Fibroblast of skin of left quadriceps (primary cell): ENCODE data around the gene TBATA.

Experiments used
- DNase-seq, 2 experiments: peaks; one replicate each; pipeline ENCODE4 v3.0.0-alpha.2; 2013; ENCODE audit warnings: low read depth in 2 of 2

TBATA gene

GRCh38 chr10:70809011-70809611, 23.9 kb upstream of the TBATA start:
- DNase-seq, result no peak

- DNase-seq, result peak in 1 of 2 experiments; percentile 20
Observed at GRCh38 chr10:70807556-70807955, 22.4 kb upstream of the TBATA start.

GRCh38 chr10:70806841-70807240, 21.7 kb upstream of the TBATA start:
- DNase-seq, result no peak

GRCh38 chr10:70805619-70806215, 20.5 kb upstream of the TBATA start:
- DNase-seq, result no peak

GRCh38 chr10:70804421-70804808, 19.2 kb upstream of the TBATA start:
- no peak for DNase-seq

GRCh38 chr10:70803775-70804420, 18.7 kb upstream of the TBATA start:
- no peak for DNase-seq

GRCh38 chr10:70801854-70802253, 16.7 kb upstream of the TBATA start:
- no peak for DNase-seq

- no peak for DNase-seq
Observed at GRCh38 chr10:70799124-70799523, 13.9 kb upstream of the TBATA start.

GRCh38 chr10:70797840-70798239, 12.7 kb upstream of the TBATA start:
- DNase-seq, result no peak

GRCh38 chr10:70795613-70796012, 10.4 kb upstream of the TBATA start:
- no peak for DNase-seq

- DNase-seq, result no peak
Observed at GRCh38 chr10:70791386-70792039, 6.3 kb upstream of the TBATA start.

- DNase-seq, result peak; percentile 51 to 55
Observed at GRCh38 chr10:70786799-70787415, 1.7 kb upstream of the TBATA start.

GRCh38 chr10:70784471-70784870, 706 bp downstream of the TBATA start:
- DNase-seq, result no peak

GRCh38 chr10:70784016-70784415, 1.2 kb downstream of the TBATA start:
- no peak for DNase-seq

- no peak for DNase-seq
Observed at GRCh38 chr10:70782746-70783680, 2.2 kb downstream of the TBATA start.

GRCh38 chr10:70782086-70782745, 3.0 kb downstream of the TBATA start:
- DNase-seq, result no peak

GRCh38 chr10:70781461-70782051, 3.6 kb downstream of the TBATA start:
- no peak for DNase-seq

- DNase-seq, result no peak
Observed at GRCh38 chr10:70780772-70781171, 4.4 kb downstream of the TBATA start.

GRCh38 chr10:70780370-70780760, 4.8 kb downstream of the TBATA start:
- DNase-seq, result no peak
